Esophagus squamous epithelium (tissue), 5 donors: ENCODE data around the gene MAP2K5. TPM values are rescaled to one million over a fixed set of nuclear protein-coding genes. Genes with fewer than 3 reads are reported as not detected.

Experiments used
- DNase-seq: peaks from one replicate; lab custom pipeline; 2025; lab: John Stamatoyannopoulos, UW
- H3K27ac ChIP-seq, 4 donors: fragments of 200-600 bp; sonication (generic); one replicate each; pipeline ENCODE4 v1.5.1; 2016 to 2019; ENCODE audit warnings: mild to moderate bottlenecking in 1 of 4
- H3K27me3 ChIP-seq, 4 donors: fragments of 200-600 bp; sonication (generic); 1 replicate in 3 of 4; 2 replicates in 1 of 4; pipeline versions ENCODE4 v1.5.1 to v1.6.0; 2017 to 2021; ENCODE audit warnings: antibody characterized with exemption in 1 of 4
- H3K36me3 ChIP-seq, 3 donors: fragments of 200-600 bp; sonication (generic); one replicate each; pipeline ENCODE4 v1.5.1; 2016 to 2019
- H3K4me1 ChIP-seq, 3 donors: fragments of 200-600 bp; sonication (generic); one replicate each; pipeline ENCODE4 v1.5.1; 2017 to 2019
- H3K4me3 ChIP-seq, 4 donors: fragments of 200-600 bp; sonication (generic); 1 replicate in 3 of 4; 2 replicates in 1 of 4; pipeline ENCODE4 v1.5.1; 2016 to 2019; ENCODE audit warnings: mild to moderate bottlenecking in 2 of 4, moderate library complexity in 1 of 4
- H3K9me3 ChIP-seq, 3 donors: fragments of 200-600 bp; sonication (generic); one replicate each; pipeline ENCODE4 v1.5.1; 2016 to 2019
- CTCF ChIP-seq, 6 experiments: fragments of 450-650 bp in 4 of 6; fragments of 200-600 bp in 2 of 6; sonication (generic) in 2 of 6; IDR thresholded peaks; one replicate each; pipeline ENCODE4 v1.5.1; 2016 to 2019; ENCODE audit warnings: antibody characterized with exemption in 6 of 6, mild to moderate bottlenecking in 4 of 6, moderate library complexity in 4 of 6
- POLR2A ChIP-seq, 4 donors: fragments of 450-650 bp; IDR thresholded peaks; one replicate each; pipeline ENCODE4 v1.6.1; 2017; ENCODE audit warnings: antibody characterized with exemption in 4 of 4, mild to moderate bottlenecking in 4 of 4, moderate library complexity in 3 of 4
- WGBS, 2 donors: methylation state at CpG; one replicate each; pipeline ENCODE4 v1.1.5; 2018; 5-methylcytosine and 5-hydroxymethylcytosine counted together
- intact Hi-C: fragments of 100-400 bp; cut with DNase I; formaldehyde crosslinking; loops from one replicate; pipeline ENCODE4 v1.15.0; 2022
- total RNA-seq, 4 donors: library from RNA; depleted of rRNA; stranded (reverse); fragments of >200 nt; gene quantifications; one replicate each; pipeline ENCODE4 v1.1.0, GENCODE V29; 2016
- donor health status: DM: yes; HTN: yes; CAD: no.

The MAP2K5 gene
- total RNA-seq, 4 donors from 2014 or later: 5.8 to 8.0 (median 7.0) TPM

GRCh38 chr15:67809441-67809840 lies 266.9 kb downstream of the MAP2K5 start:
- intact Hi-C loops: no loop called here
- Histone ChIP-seq H3K27ac (no peak overlapping the region), H3K4me1 (no peaks in the 10 kb centered on the region), H3K4me3 (no peak overlapping the region), H3K36me3 (peaks cover 0 to 38% (median 4%) of the 10 kb centered on the region in 3 donors), H3K9me3 (no peaks in the 10 kb centered on the region), H3K27me3 (no peaks in the 10 kb centered on the region)
- no peak for DNase-seq
- TF ChIP-seq POLR2A (IDR thresholded peaks at IDR 0.05): no peak
- no peak for TF ChIP-seq CTCF (IDR thresholded peaks at IDR 0.05)
- 73 to 77% methylated on average over 3 to 4 of the region's 5 CpGs for WGBS, 2 donors

- Histone ChIP-seq H3K27ac (no peak overlapping the region), H3K36me3 (peaks cover 0 to 41% (median 4%) of the 10 kb centered on the region in 3 donors), H3K4me1 (no peaks in the 10 kb centered on the region), H3K4me3 (no peak overlapping the region), H3K27me3 (no peaks in the 10 kb centered on the region), H3K9me3 (no peaks in the 10 kb centered on the region)
- 85 to 90% methylated on average over 4 to 5 of the region's 6 CpGs for WGBS, 2 donors
- TF ChIP-seq CTCF (IDR thresholded peaks at IDR 0.05) (no peak), POLR2A (IDR thresholded peaks at IDR 0.05) (no peak)
- DNase-seq: no peak
- intact Hi-C loops: no loop called here
Measured at GRCh38 chr15:67809866-67810265, 267.4 kb downstream of the MAP2K5 start.

GRCh38 chr15:67812241-67812644 lies 269.7 kb downstream of the MAP2K5 start:
- WGBS, 2 donors: 83 to 84% methylated on average over 9 to 10 of the region's 11 CpGs
- Histone ChIP-seq H3K36me3 (peaks cover 0 to 35% (median 4%) of the 10 kb centered on the region in 3 donors), H3K27me3 (peaks cover 0 to 18% (median 0%) of the 10 kb centered on the region in 4 donors), H3K27ac (no peak overlapping the region), H3K4me3 (no peak overlapping the region), H3K4me1 (no peaks in the 10 kb centered on the region), H3K9me3 (peaks cover 0 to 8% (median 0%) of the 10 kb centered on the region in 3 donors)
- TF ChIP-seq POLR2A (IDR thresholded peaks at IDR 0.05) (no peak), CTCF (IDR thresholded peaks at IDR 0.05) (no peak)
- intact Hi-C loops: no loop called here
- DNase-seq: no peak

- peaks cover 0 to 26% (median 0%) of the 10 kb centered on the region in 3 donors for H3K36me3 ChIP-seq
- no peak overlapping the region for H3K27ac ChIP-seq
- no peaks in the 10 kb centered on the region for H3K4me1 ChIP-seq
- peaks cover 0 to 8% (median 0%) of the 10 kb centered on the region in 3 donors for H3K9me3 ChIP-seq
- intact Hi-C loops: no loop called here
- WGBS, 2 donors: 76 to 83% methylated on average over 3 of the region's 3 CpGs
- peaks cover 0 to 27% (median 0%) of the 10 kb centered on the region in 4 donors for H3K27me3 ChIP-seq
- TF ChIP-seq POLR2A (IDR thresholded peaks at IDR 0.05): no peak
- no peak for TF ChIP-seq CTCF (IDR thresholded peaks at IDR 0.05)
- H3K4me3 ChIP-seq: no peak overlapping the region
- DNase-seq: no peak
Measured at GRCh38 chr15:67813104-67813634, 270.7 kb downstream of the MAP2K5 start.

GRCh38 chr15:67815036-67815592 lies 272.6 kb downstream of the MAP2K5 start:
- Histone ChIP-seq H3K9me3 (peaks cover 0 to 8% (median 0%) of the 10 kb centered on the region in 3 donors), H3K27me3 (peaks cover 1 to 47% (median 9%) of the 10 kb centered on the region in 4 donors), H3K36me3 (peaks cover 0 to 9% (median 0%) of the 10 kb centered on the region in 3 donors), H3K4me3 (no peak overlapping the region), H3K27ac (no peak overlapping the region), H3K4me1 (peaks cover 0 to 6% (median 0%) of the 10 kb centered on the region in 3 donors)
- no peak for DNase-seq
- no peak for TF ChIP-seq CTCF (IDR thresholded peaks at IDR 0.05)
- no peak for TF ChIP-seq POLR2A (IDR thresholded peaks at IDR 0.05)
- 70 to 90% methylated on average over 3 of the region's 5 CpGs for WGBS, 2 donors
- intact Hi-C loops: no loop called here
